CD4-positive, alpha-beta T cell (primary cell): Measurements from ENCODE around the gene TYROBP. TPM values are rescaled to one million over a fixed set of nuclear protein-coding genes. Genes with fewer than 3 reads are reported as not detected.

Source experiments
- ATAC-seq: fragments of 200-7000 bp; cut with Tn5 transposase; one replicate; pipeline ENCODE4 v1.10.0; 2022; ENCODE audit warnings: mild to moderate bottlenecking; ENCODE audit not compliant: poor library complexity
- CTCF ChIA-PET: fragments of 350-600 bp; sonication (Branson Sonifier 250); formaldehyde crosslinking; loops from one replicate; lab custom pipeline; 2021; ENCODE audit warnings: antibody characterized with exemption, inconsistent platforms; lab: Charles Lee
- POLR2A ChIA-PET: fragments of 350-600 bp; sonication (Branson Sonifier 250); formaldehyde crosslinking; loops from one replicate; lab custom pipeline; 2021; ENCODE audit warnings: antibody characterized with exemption, inconsistent platforms; lab: Charles Lee
- DNase-seq, 14 experiments: peaks; one replicate each; pipeline ENCODE4 v3.0.0-alpha.2; 2013 to 2020; ENCODE audit warnings: mixed read lengths in 2 of 14
- H3K27ac ChIP-seq, 2 donors: one replicate each; pipeline versions ENCODE4 v1.5.1 to v1.7.0; 2013; ENCODE audit warnings: low read length in 2 of 2, low read depth in 1 of 2, mild to moderate bottlenecking in 1 of 2
- H3K27me3 ChIP-seq, 2 experiments: 1 replicate in 1 of 2; 2 replicates in 1 of 2; pipeline versions ENCODE4 v1.6.1 to v1.7.0; 2013; ENCODE audit warnings: low read length in 2 of 2, control low read depth in 1 of 2, mild to moderate bottlenecking in 1 of 2, moderate library complexity in 1 of 2; ENCODE audit not compliant: insufficient read depth in 2 of 2, control insufficient read depth in 1 of 2
- H3K36me3 ChIP-seq: one replicate; pipeline ENCODE4 v1.6.1; 2013; ENCODE audit warnings: low read length, control low read depth; ENCODE audit not compliant: insufficient read depth
- H3K4me1 ChIP-seq: one replicate; pipeline ENCODE4 v1.6.1; 2013; ENCODE audit warnings: low read length, control low read depth; ENCODE audit not compliant: insufficient read depth
- H3K4me3 ChIP-seq: one replicate; pipeline ENCODE4 v1.5.1; 2013; ENCODE audit warnings: mild to moderate bottlenecking, low read length, moderate library complexity
- H3K9me3 ChIP-seq, 2 experiments: 1 replicate in 1 of 2; 2 replicates in 1 of 2; pipeline versions ENCODE4 v1.6.1 to v1.7.0; 2013; ENCODE audit warnings: low read length in 2 of 2, mild to moderate bottlenecking in 2 of 2, control low read depth in 1 of 2, moderate library complexity in 1 of 2; ENCODE audit not compliant: control insufficient read depth in 1 of 2, insufficient read depth in 1 of 2
- H3K27ac Mint-ChIP-seq: one replicate; pipeline ENCODE4 v1.8.0; 2020; ENCODE audit warnings: mixed read lengths
- H3K27me3 Mint-ChIP-seq: one replicate; pipeline ENCODE4 v1.8.0; 2021; ENCODE audit warnings: mixed read lengths
- H3K36me3 Mint-ChIP-seq: one replicate; pipeline ENCODE4 v1.8.0; 2021; ENCODE audit warnings: low read depth, mixed read lengths
- H3K4me1 Mint-ChIP-seq: one replicate; pipeline ENCODE4 v1.8.0; 2021; ENCODE audit warnings: low read depth, mixed read lengths
- H3K4me3 Mint-ChIP-seq: one replicate; pipeline ENCODE4 v1.8.0; 2020; ENCODE audit warnings: mild to moderate bottlenecking, mixed read lengths
- H3K9me3 Mint-ChIP-seq: one replicate; pipeline ENCODE4 v1.8.0; 2020; ENCODE audit warnings: mixed read lengths
- intact Hi-C, 2 experiments: fragments of 100-400 bp; cut with DNase I in 1 of 2; cut with micrococcal nuclease in 1 of 2; formaldehyde crosslinking; loops; one replicate each; pipeline versions ENCODE4 v1.15.1 to v1.9.0; 2023 to 2025; cut with DNase I, micrococcal nuclease
- total RNA-seq, 174 experiments: library from RNA in 2 of 174; stranded (reverse) in 2 of 174; gene quantifications; one replicate each; pipeline ENCODE4 v1.2.3 and lab custom pipeline; 2021 to 2026
- TF ChIP-seq, protein P1 (sequence below): fragments of 200-600 bp; IDR thresholded peaks from one replicate; pipeline ENCODE4 v1.8.0; 2022; ENCODE audit warnings: antibody characterized with exemption, mild to moderate bottlenecking

Gene TYROBP
- total RNA-seq, 2 experiments from 2014 or later, result 6.0 to 7.6 TPM

DNA sequence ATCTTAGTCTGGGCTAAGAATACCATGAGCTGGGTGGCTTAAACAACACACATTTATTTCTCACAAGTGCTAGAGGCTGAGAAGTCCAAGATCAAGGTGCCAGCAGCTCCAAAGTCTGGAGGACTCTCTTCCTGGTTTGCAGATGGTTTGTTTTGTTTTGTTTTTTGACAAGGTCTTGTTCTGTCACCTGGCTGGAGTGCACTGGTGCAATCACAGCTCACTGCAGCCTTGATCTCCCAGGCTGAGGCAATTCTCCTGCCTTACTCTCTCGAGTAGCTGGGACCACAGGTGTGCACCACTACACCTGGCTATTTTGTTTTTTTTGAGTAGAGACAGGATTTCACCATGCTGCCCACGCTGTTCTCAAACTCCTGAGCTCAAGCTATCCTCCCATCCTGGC, 24.2 kb downstream of the TYROBP start:
- no peak overlapping the region for H3K4me3 Mint-ChIP-seq
- Histone ChIP-seq H3K27ac (no peak overlapping the region), H3K4me3 (no peak overlapping the region), H3K36me3 (peaks cover 19% of the 10 kb centered on the region), H3K4me1 (peaks cover 12% of the 10 kb centered on the region), H3K27me3 (peaks cover 12 to 15% of the 10 kb centered on the region in 2 experiments), H3K9me3 (peaks cover 0 to 6% of the 10 kb centered on the region in 2 experiments)
- ChIA-PET POLR2A (interaction anchor here (0.6 to 3.3 kb wide), 4 partner anchors 15 to 48 kb away, joined by 3 to 33 read pairs (median 4); no protein-coding TSS in a partner anchor), CTCF (interaction anchor here (1.7 to 3.4 kb wide), 2 partner anchors 48 to 75 kb away, joined by 5 to 44 read pairs; no protein-coding TSS in a partner anchor)
- H3K27ac Mint-ChIP-seq, result peak overlapping the region; percentile 33
- H3K36me3 Mint-ChIP-seq, result peaks cover 29% of the 10 kb centered on the region
- no peak for ATAC-seq
- H3K4me1 Mint-ChIP-seq, result peaks cover 14% of the 10 kb centered on the region
- TF ChIP-seq, protein P1, sequence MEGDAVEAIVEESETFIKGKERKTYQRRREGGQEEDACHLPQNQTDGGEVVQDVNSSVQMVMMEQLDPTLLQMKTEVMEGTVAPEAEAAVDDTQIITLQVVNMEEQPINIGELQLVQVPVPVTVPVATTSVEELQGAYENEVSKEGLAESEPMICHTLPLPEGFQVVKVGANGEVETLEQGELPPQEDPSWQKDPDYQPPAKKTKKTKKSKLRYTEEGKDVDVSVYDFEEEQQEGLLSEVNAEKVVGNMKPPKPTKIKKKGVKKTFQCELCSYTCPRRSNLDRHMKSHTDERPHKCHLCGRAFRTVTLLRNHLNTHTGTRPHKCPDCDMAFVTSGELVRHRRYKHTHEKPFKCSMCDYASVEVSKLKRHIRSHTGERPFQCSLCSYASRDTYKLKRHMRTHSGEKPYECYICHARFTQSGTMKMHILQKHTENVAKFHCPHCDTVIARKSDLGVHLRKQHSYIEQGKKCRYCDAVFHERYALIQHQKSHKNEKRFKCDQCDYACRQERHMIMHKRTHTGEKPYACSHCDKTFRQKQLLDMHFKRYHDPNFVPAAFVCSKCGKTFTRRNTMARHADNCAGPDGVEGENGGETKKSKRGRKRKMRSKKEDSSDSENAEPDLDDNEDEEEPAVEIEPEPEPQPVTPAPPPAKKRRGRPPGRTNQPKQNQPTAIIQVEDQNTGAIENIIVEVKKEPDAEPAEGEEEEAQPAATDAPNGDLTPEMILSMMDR, result no peak
- no peak for DNase-seq
- no peaks in the 10 kb centered on the region for H3K9me3 Mint-ChIP-seq
- peaks cover 17% of the 10 kb centered on the region for H3K27me3 Mint-ChIP-seq
- intact Hi-C loops, result loop anchor here in 1 of 2 experiments (2.0 kb wide), 1 partner anchor 191 kb away; no protein-coding TSS in a partner anchor

- ATAC-seq (peak; percentile 87), DNase-seq (peak in 6 of 14 experiments; percentile 27 to 87 (median 72))
- intact Hi-C loops, result loop anchor here (1.0 to 2.0 kb wide), 4 partner anchors 14 to 189 kb away; no protein-coding TSS in a partner anchor
- Histone ChIP-seq H3K27me3 (peaks cover 15 to 18% of the 10 kb centered on the region in 2 experiments), H3K4me1 (peaks cover 12% of the 10 kb centered on the region), H3K9me3 (peaks cover 0 to 6% of the 10 kb centered on the region in 2 experiments), H3K4me3 (no peak overlapping the region), H3K27ac (no peak overlapping the region), H3K36me3 (peaks cover 6% of the 10 kb centered on the region)
- Mint-ChIP-seq H3K4me3 (no peak overlapping the region), H3K4me1 (peaks cover 14% of the 10 kb centered on the region), H3K27me3 (peaks cover 32% of the 10 kb centered on the region), H3K9me3 (no peaks in the 10 kb centered on the region), H3K36me3 (peaks cover 14% of the 10 kb centered on the region), H3K27ac (no peak overlapping the region)
- TF ChIP-seq, protein P1, result peak; percentile 77
- POLR2A ChIA-PET, result interaction anchor here (1.0 to 3.3 kb wide), 7 partner anchors 11 to 71 kb away, joined by 3 to 33 read pairs (median 5); no protein-coding TSS in a partner anchor
- CTCF ChIA-PET, result interaction anchor here (0.8 to 3.4 kb wide), 10 partner anchors 10 to 77 kb away, joined by 3 to 44 read pairs (median 4); partner anchors contain the start of gene NFKBID
Measured at GRCh38 chr19:35882114-35882832, 25.8 kb downstream of the TYROBP start.

GRCh38 chr19:35879770-35880317, 28.3 kb downstream of the TYROBP start:
- peaks cover 44% of the 10 kb centered on the region for H3K27me3 Mint-ChIP-seq
- no peak overlapping the region for H3K27ac ChIP-seq
- ATAC-seq (peak; percentile 65), DNase-seq (peak; percentile 48 to 87 (median 63))
- H3K9me3 Mint-ChIP-seq, result no peaks in the 10 kb centered on the region
- H3K4me3 ChIP-seq, result no peak overlapping the region
- POLR2A ChIA-PET, result no interaction called here
- CTCF ChIA-PET, result interaction anchor here (1.2 kb wide), 1 partner anchor 52 kb away, joined by 4 read pairs; no protein-coding TSS in a partner anchor
- peaks cover 12% of the 10 kb centered on the region for H3K4me1 ChIP-seq
- no peak overlapping the region for H3K27ac Mint-ChIP-seq
- no peaks in the 10 kb centered on the region for H3K36me3 ChIP-seq
- H3K27me3 ChIP-seq, result peaks cover 15 to 18% of the 10 kb centered on the region in 2 experiments
- TF ChIP-seq, protein P1, result no peak
- no peaks in the 10 kb centered on the region for H3K36me3 Mint-ChIP-seq
- intact Hi-C loops, result no loop called here
- H3K4me3 Mint-ChIP-seq, result no peak overlapping the region
- peaks cover 0 to 6% of the 10 kb centered on the region in 2 experiments for H3K9me3 ChIP-seq
- H3K4me1 Mint-ChIP-seq, result peaks cover 14% of the 10 kb centered on the region
